Measurements from ENCODE around the gene TRAK1. TPM values are rescaled to one million over a fixed set of nuclear protein-coding genes. Genes with fewer than 3 reads are reported as not detected.

The TRAK1 gene
- total RNA-seq, 1 donor from 2014 or later = 41.0 TPM

DNA sequence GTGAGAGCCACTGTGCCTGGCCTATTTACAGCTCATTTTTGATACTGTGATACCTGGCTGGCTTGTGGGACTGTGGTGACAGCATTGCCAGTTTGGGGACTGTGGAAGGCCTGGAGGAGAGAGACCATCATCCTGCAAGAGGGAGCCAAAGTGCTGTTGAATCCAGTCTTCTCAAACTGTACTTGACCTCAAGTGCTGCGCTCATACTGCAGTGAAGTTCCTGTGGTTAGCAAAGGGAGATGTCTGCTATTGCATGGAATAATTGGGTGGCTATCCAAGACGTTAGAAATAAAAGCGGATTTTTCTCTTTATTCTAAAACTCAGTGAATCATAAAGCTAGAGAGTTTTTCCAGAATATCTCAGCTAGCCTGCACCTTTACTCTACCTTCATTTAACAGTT, 91.4 kb downstream of the TRAK1 start:
- TF ChIP-seq CTCF (conservative IDR thresholded peaks at IDR 0.05) = no peak
- no peak overlapping the region for H3K27ac Mint-ChIP-seq (ENCODE audit: unreplicated experiment)
- H3K4me3 Mint-ChIP-seq = no peak overlapping the region
- H3K27me3 Mint-ChIP-seq (ENCODE audit: low read depth) = no peaks in the 10 kb centered on the region
- DNase-seq (ENCODE audit: low read depth, low spot score) = no peak
- peaks cover 38% of the 10 kb centered on the region for H3K4me1 Mint-ChIP-seq
- peaks cover 3% of the 10 kb centered on the region for H3K36me3 Mint-ChIP-seq (ENCODE audit: low read depth)
- H3K9me3 Mint-ChIP-seq = no peaks in the 10 kb centered on the region

DNA sequence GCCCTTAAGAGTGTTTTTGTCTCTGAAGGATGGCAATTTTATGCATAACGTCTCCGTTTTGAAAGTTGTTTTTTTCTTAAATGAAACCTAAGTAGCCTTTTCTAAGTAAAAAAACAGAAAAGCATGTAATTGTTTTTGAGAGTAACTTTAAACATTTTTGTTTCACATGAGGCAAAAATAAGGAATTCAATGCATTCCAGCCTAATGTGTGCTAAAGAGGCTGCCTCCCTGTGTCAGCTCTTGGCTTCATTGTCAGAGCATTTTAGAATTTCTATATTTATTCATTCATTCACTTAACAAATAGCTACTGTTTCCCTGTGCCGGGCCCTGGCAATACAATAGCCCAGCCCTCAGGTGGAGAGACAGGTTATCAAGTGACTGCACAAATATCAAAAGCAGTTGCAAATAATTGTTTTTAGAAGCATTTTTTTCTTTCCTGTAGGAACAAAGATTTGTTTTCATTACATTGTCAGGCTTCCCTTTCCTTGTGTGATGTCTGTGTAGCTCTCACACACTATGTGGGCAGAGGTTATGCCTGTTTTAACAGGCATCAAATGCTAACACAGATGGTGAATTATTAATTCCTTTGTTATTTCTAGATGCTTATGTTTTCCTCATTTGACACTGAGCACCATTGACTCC, 93.0 kb downstream of the TRAK1 start:
- peaks cover 3% of the 10 kb centered on the region for H3K36me3 Mint-ChIP-seq (ENCODE audit: low read depth)
- H3K9me3 Mint-ChIP-seq = no peaks in the 10 kb centered on the region
- DNase-seq (ENCODE audit: low read depth, low spot score) = no peak
- peaks cover 26% of the 10 kb centered on the region for H3K4me1 Mint-ChIP-seq
- no peak overlapping the region for H3K4me3 Mint-ChIP-seq
- H3K27me3 Mint-ChIP-seq (ENCODE audit: low read depth) = no peaks in the 10 kb centered on the region
- no peak for TF ChIP-seq CTCF (conservative IDR thresholded peaks at IDR 0.05)
- no peak overlapping the region for H3K27ac Mint-ChIP-seq (ENCODE audit: unreplicated experiment)

GRCh38 chr3:42184651-42185443, 93.7 kb downstream of the TRAK1 start:
- Mint-ChIP-seq H3K36me3 (ENCODE audit: low read depth) (peaks cover 3% of the 10 kb centered on the region), H3K4me3 (no peak overlapping the region), H3K4me1 (peaks cover 19% of the 10 kb centered on the region), H3K9me3 (no peaks in the 10 kb centered on the region), H3K27me3 (ENCODE audit: low read depth) (no peaks in the 10 kb centered on the region), H3K27ac (ENCODE audit: unreplicated experiment) (peak overlapping the region; percentile 40)
- DNase-seq (ENCODE audit: low read depth, low spot score) = no peak
- no peak for TF ChIP-seq CTCF (conservative IDR thresholded peaks at IDR 0.05)

DNA sequence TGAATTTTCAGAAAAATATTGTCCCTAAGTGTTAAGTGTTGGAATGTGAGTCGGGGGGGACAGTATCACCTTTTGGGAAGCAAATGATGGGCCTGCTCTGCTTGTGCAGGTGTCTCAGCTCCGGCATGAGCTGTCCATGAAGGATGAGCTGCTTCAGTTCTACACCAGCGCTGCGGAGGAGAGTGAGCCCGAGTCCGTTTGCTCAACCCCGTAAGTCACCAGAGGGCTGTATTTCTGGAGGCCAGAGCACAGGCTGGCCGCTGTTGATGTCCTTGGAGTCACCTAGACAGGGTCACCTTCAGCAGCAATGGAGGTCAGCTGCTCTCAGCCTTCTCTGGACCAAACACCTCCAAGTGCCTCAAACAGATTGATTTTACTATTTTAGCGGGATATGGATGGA, 96.8 kb downstream of the TRAK1 start:
- H3K27me3 Mint-ChIP-seq (ENCODE audit: low read depth) = no peaks in the 10 kb centered on the region
- H3K4me1 Mint-ChIP-seq = peaks cover 34% of the 10 kb centered on the region
- TF ChIP-seq CTCF (conservative IDR thresholded peaks at IDR 0.05) = no peak
- DNase-seq (ENCODE audit: low read depth, low spot score) = no peak
- H3K4me3 Mint-ChIP-seq = no peak overlapping the region
- H3K36me3 Mint-ChIP-seq (ENCODE audit: low read depth) = peaks cover 3% of the 10 kb centered on the region
- H3K9me3 Mint-ChIP-seq = no peaks in the 10 kb centered on the region
- H3K27ac Mint-ChIP-seq (ENCODE audit: unreplicated experiment) = no peak overlapping the region

- no peak overlapping the region for H3K27ac Mint-ChIP-seq (ENCODE audit: unreplicated experiment)
- H3K4me3 Mint-ChIP-seq = no peak overlapping the region
- H3K9me3 Mint-ChIP-seq = no peaks in the 10 kb centered on the region
- no peaks in the 10 kb centered on the region for H3K27me3 Mint-ChIP-seq (ENCODE audit: low read depth)
- DNase-seq (ENCODE audit: low read depth, low spot score) = no peak
- H3K4me1 Mint-ChIP-seq = peaks cover 37% of the 10 kb centered on the region
- peaks cover 3% of the 10 kb centered on the region for H3K36me3 Mint-ChIP-seq (ENCODE audit: low read depth)
- TF ChIP-seq CTCF (conservative IDR thresholded peaks at IDR 0.05) = no peak
These were observed 97.2 kb downstream of the TRAK1 start for GRCh38 chr3:42188376-42188775.

Measured in neural crest cell (in vitro differentiated cells).